IMR-90 (cell line): ENCODE measurements around the gene RYK. TPM values are rescaled to one million over a fixed set of nuclear protein-coding genes. Genes with fewer than 3 reads are reported as not detected.

Experiments
- ATAC-seq: fragments of 200-7000 bp; cut with Tn5 transposase; 2 replicates; pipeline ENCODE4 v1.9.1; 2020; ENCODE audit warnings: low read depth, mild to moderate bottlenecking, moderate library complexity
- BruUV-seq: library from RNA; stranded (reverse); fragments of 400-500 nt; replicated peaks from 2 replicates; lab custom pipeline; 2021; lab: Mats Ljungman, UMichigan
- CTCF ChIA-PET: fragments of 300-600 bp; formaldehyde crosslinking; extraction: SDS; loops from one replicate; lab custom pipeline; 2021; ENCODE audit warnings: antibody characterized with exemption; lab: Yijun Ruan, JAX
- POLR2A ChIA-PET: fragments of 300-600 bp; sonication (Branson Sonifier 250); formaldehyde crosslinking; loops from one replicate; lab custom pipeline; 2022; ENCODE audit warnings: antibody characterized with exemption; ENCODE audit not compliant: unreplicated experiment; lab: Charles Lee
- DNase-seq: peaks from one replicate; pipeline ENCODE4 v3.0.0; 2013
- H2AFZ ChIP-seq: replicated peaks from 2 replicates; pipeline ENCODE3; 2013; ENCODE audit warnings: low read length, mild to moderate bottlenecking; ENCODE audit not compliant: poor library complexity
- H2AK5ac ChIP-seq: 2 replicates; pipeline ENCODE4 v1.6.1; 2013; ENCODE audit warnings: low read depth, low read length, inconsistent platforms
- H2AK9ac ChIP-seq: replicated peaks from 2 replicates; pipeline ENCODE3; 2013; ENCODE audit warnings: mild to moderate bottlenecking, low read depth, low read length, moderate library complexity; ENCODE audit not compliant: poor library complexity
- H2BK120ac ChIP-seq: 2 replicates; pipeline ENCODE4 v1.6.1; 2013; ENCODE audit warnings: low read depth, low read length, inconsistent platforms
- H2BK15ac ChIP-seq: 3 replicates; pipeline ENCODE4 v1.6.1; 2013; ENCODE audit warnings: low read depth, low read length, inconsistent platforms
- H2BK20ac ChIP-seq: 2 replicates; pipeline ENCODE4 v1.6.1; 2013; ENCODE audit warnings: low read depth, mild to moderate bottlenecking, inconsistent platforms, low read length, moderate library complexity
- H2BK5ac ChIP-seq: 2 replicates; pipeline ENCODE4 v1.6.1; 2013; ENCODE audit warnings: mild to moderate bottlenecking, low read depth, low read length, inconsistent platforms; ENCODE audit not compliant: poor library complexity, severe bottlenecking
- H3K14ac ChIP-seq: replicated peaks from 2 replicates; pipeline ENCODE4 v1.6.1; 2013; ENCODE audit warnings: low read depth, low read length, inconsistent platforms
- H3K18ac ChIP-seq: 2 replicates; pipeline ENCODE4 v1.6.1; 2013; ENCODE audit warnings: low read depth, low read length, control low read depth
- H3K23ac ChIP-seq: 2 replicates; pipeline ENCODE4 v1.6.1; 2013; ENCODE audit warnings: low read depth, low read length, inconsistent platforms
- H3K27ac ChIP-seq: 2 replicates; pipeline ENCODE4 v1.5.1; 2013; ENCODE audit warnings: mild to moderate bottlenecking, control low read depth, low read length; ENCODE audit not compliant: insufficient read depth
- H3K27me3 ChIP-seq: 2 replicates; pipeline ENCODE4 v1.6.1; 2013; ENCODE audit warnings: low read length; ENCODE audit not compliant: control insufficient read depth, insufficient read depth
- H3K36me3 ChIP-seq: 2 replicates; pipeline ENCODE4 v1.6.1; 2013; ENCODE audit warnings: low read length, mixed read lengths; ENCODE audit not compliant: control insufficient read depth, insufficient read depth
- H3K4ac ChIP-seq: 2 replicates; pipeline ENCODE4 v1.6.1; 2013; ENCODE audit warnings: low read depth, low read length, inconsistent platforms
- H3K4me1 ChIP-seq: 2 replicates; pipeline ENCODE4 v1.6.1; 2013; ENCODE audit warnings: low read length, mixed read lengths; ENCODE audit not compliant: control insufficient read depth, insufficient read depth
- H3K4me2 ChIP-seq: 2 replicates; pipeline ENCODE4 v1.6.1; 2013; ENCODE audit warnings: low read depth, mild to moderate bottlenecking, control low read depth, low read length, moderate library complexity
- H3K4me3 ChIP-seq: 2 replicates; pipeline ENCODE4 v1.5.1; 2013; ENCODE audit warnings: low read depth, mild to moderate bottlenecking, control low read depth, low read length, moderate library complexity; ENCODE audit not compliant: insufficient read depth
- H3K56ac ChIP-seq: 2 replicates; pipeline ENCODE4 v1.6.1; 2013; ENCODE audit warnings: low read length, inconsistent platforms; ENCODE audit not compliant: insufficient read depth; ENCODE audit errors: extremely low read depth
- H3K79me1 ChIP-seq, 2 experiments: 2 replicates each; pipeline ENCODE4 v1.6.1; 2013; ENCODE audit warnings: low read length in 2 of 2, inconsistent platforms in 1 of 2, low read depth in 1 of 2
- H3K9ac ChIP-seq: 2 replicates; pipeline ENCODE4 v1.6.1; 2013; ENCODE audit warnings: low read depth, low read length, control low read depth
- H3K9me1 ChIP-seq: 2 replicates; pipeline ENCODE4 v1.6.1; 2013; ENCODE audit warnings: low read length, inconsistent platforms; ENCODE audit not compliant: insufficient read depth
- H3K9me3 ChIP-seq: 2 replicates; pipeline ENCODE4 v1.6.1; 2013; ENCODE audit warnings: low read length; ENCODE audit not compliant: control insufficient read depth, insufficient read depth
- H4K20me1 ChIP-seq: 2 replicates; pipeline ENCODE4 v1.6.1; 2013; ENCODE audit warnings: low read length, inconsistent platforms; ENCODE audit not compliant: insufficient read depth
- H4K5ac ChIP-seq: 2 replicates; pipeline ENCODE4 v1.6.1; 2013; ENCODE audit warnings: mild to moderate bottlenecking, low read depth, low read length, control low read depth
- H4K8ac ChIP-seq, 2 experiments: 2 replicates each; pipeline ENCODE4 v1.6.1; 2013; ENCODE audit warnings: low read depth in 2 of 2, low read length in 2 of 2, control low read depth in 1 of 2, inconsistent platforms in 1 of 2
- H4K91ac ChIP-seq: 2 replicates; pipeline ENCODE4 v1.6.1; 2013; ENCODE audit warnings: low read depth, low read length, inconsistent platforms; ENCODE audit not compliant: insufficient read depth
- CEBPB ChIP-seq: IDR thresholded peaks from 2 replicates; pipeline ENCODE4 v1.6.1; 2012; ENCODE audit warnings: low read depth, low read length, improper control_type of control experiment
- CHD1 ChIP-seq: IDR thresholded peaks from 2 replicates; pipeline ENCODE4 v1.6.1; 2012; ENCODE audit warnings: low read depth, low read length, improper control_type of control experiment
- FOS ChIP-seq: fragments of 150-350 bp; IDR thresholded peaks from 2 replicates; pipeline ENCODE4 v1.6.1; 2016; ENCODE audit warnings: low read depth, low read length
- MAFK ChIP-seq: IDR thresholded peaks from 2 replicates; pipeline ENCODE4 v1.6.1; 2012; ENCODE audit warnings: low read depth, low read length, improper control_type of control experiment
- MAZ ChIP-seq: IDR thresholded peaks from 2 replicates; pipeline ENCODE4 v1.6.1; 2012; ENCODE audit warnings: low read depth, mild to moderate bottlenecking, low read length, improper control_type of control experiment, moderate library complexity, borderline replicate concordance
- POLR2A ChIP-seq: IDR thresholded peaks from 2 replicates; pipeline ENCODE4 v1.6.1; 2012; ENCODE audit warnings: mild to moderate bottlenecking, low read depth, low read length
- RAD21 ChIP-seq: IDR thresholded peaks from 2 replicates; pipeline ENCODE4 v1.6.1; 2012; ENCODE audit warnings: low read length, improper control_type of control experiment
- RCOR1 ChIP-seq: IDR thresholded peaks from 2 replicates; pipeline ENCODE4 v1.6.1; 2012; ENCODE audit warnings: mild to moderate bottlenecking, low read length, improper control_type of control experiment; ENCODE audit not compliant: insufficient replicate concordance
- SMC3 ChIP-seq: fragments of 150-350 bp; IDR thresholded peaks from 2 replicates; pipeline ENCODE4 v1.6.1; 2016; ENCODE audit warnings: low read depth, mild to moderate bottlenecking, antibody characterized with exemption, low read length, moderate library complexity
- WGBS, 2 experiments: methylation state at CpG; one replicate each; pipeline versions ENCODE4 v1.1.5 to v1.1.7; 2013; ENCODE audit warnings: missing lambda C conversion rate in 2 of 2; ENCODE audit not compliant: insufficient read length in 1 of 2; ENCODE audit errors: extremely low coverage in 2 of 2; 5-methylcytosine and 5-hydroxymethylcytosine counted together
- dilution Hi-C: fragments of 300-500 bp; cut with HindIII; formaldehyde crosslinking; loops from one replicate; pipeline ENCODE4 v1.14.3; 2018; ENCODE audit warnings: low sequenced_read_pairs; ENCODE audit not compliant: unreplicated experiment
- in situ Hi-C: fragments of 300-500 bp; cut with MboI; formaldehyde crosslinking; loops from 3 replicates; pipeline ENCODE4 v1.14.3; 2019; ENCODE audit warnings: low sequenced_read_pairs, inconsistent platforms, mixed read lengths
- intact Hi-C: fragments of 100-400 bp; cut with micrococcal nuclease; formaldehyde crosslinking; loops from 2 replicates; pipeline ENCODE4 v1.10.0; 2022
- polyA plus RNA-seq, 3 experiments: library from polyadenylated mRNA; depleted of rRNA; stranded (reverse); fragments of >200 nt; gene quantifications; 2 replicates each; pipeline ENCODE4 v1.2.3, GENCODE V29; 2012; ENCODE audit warnings: low replicate concordance in 1 of 3
- total RNA-seq: library from RNA; depleted of rRNA; stranded (reverse); fragments of >200 nt; gene quantifications from 2 replicates; pipeline ENCODE4 v1.2.3, GENCODE V29; 2012
- TF ChIP-seq, protein P1 (sequence below): fragments of 150-350 bp; IDR thresholded peaks from 2 replicates; pipeline ENCODE4 v1.6.1; 2016; ENCODE audit warnings: low read depth, mild to moderate bottlenecking, low read length, moderate library complexity, borderline replicate concordance

The RYK gene
- total and polyA plus RNA-seq, 2 of the 4 experiments (the other 2 are of a cell fraction) = 42.4 to 106 TPM

DNA sequence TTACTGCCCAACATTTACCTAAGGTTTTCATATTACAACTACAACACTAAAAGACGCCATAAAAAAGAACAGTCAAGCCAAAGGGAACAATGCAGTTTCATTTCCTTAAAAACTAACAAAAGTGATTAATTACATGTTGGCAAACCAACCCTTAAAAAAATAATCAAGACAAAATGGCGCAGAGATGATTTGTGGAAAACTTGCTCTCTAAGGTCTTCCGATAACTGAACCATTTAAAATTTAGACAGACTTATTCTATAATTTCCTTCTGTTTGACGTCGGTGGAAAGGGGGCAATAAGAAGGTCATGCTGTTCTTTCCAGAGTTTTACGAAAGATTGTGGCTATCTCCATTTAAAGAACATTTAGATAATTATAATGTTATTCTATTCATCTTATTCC, 87.6 kb downstream of the RYK start:
- in situ Hi-C loops (no loop called here), intact Hi-C loops (no loop called here), dilution Hi-C loops (no loop called here)
- Histone ChIP-seq H2BK5ac (no peak overlapping the region), H2AK9ac (no peak overlapping the region), H3K27me3 (no peaks in the 10 kb centered on the region), H3K18ac (no peak overlapping the region), H4K91ac (no peak overlapping the region), H3K79me1 (peaks cover 10 to 26% of the 10 kb centered on the region in 2 experiments), H3K4me2 (no peak overlapping the region), H2AFZ (no peak overlapping the region), H2BK20ac (no peak overlapping the region), H3K23ac (no peak overlapping the region), H3K4ac (no peak overlapping the region), H3K14ac (no peak overlapping the region), H3K9me1 (peaks cover 3% of the 10 kb centered on the region; the same call in 1 of the 2 replicates), H2BK15ac (no peak overlapping the region), H3K56ac (no peak overlapping the region), H2BK120ac (no peak overlapping the region), H4K20me1 (no peaks in the 10 kb centered on the region), H4K8ac (no peak overlapping the region), H3K27ac (no peak overlapping the region), H3K9me3 (no peaks in the 10 kb centered on the region), H3K4me1 (peaks cover 2% of the 10 kb centered on the region; the same call in 1 of the 2 replicates), H3K9ac (no peak overlapping the region), H3K4me3 (no peak overlapping the region), H3K36me3 (peaks cover 15% of the 10 kb centered on the region), H2AK5ac (no peak overlapping the region), H4K5ac (no peak overlapping the region)
- CTCF ChIA-PET = interaction anchor here (1.6 kb wide), 1 partner anchor 224 kb away, joined by 3 read pairs; no protein-coding TSS in a partner anchor
- POLR2A ChIA-PET = no interaction called here
- BruUV-seq = no TSS peak
- ATAC-seq = no peak
- TF ChIP-seq SMC3 (no peak), MAZ (no peak), CEBPB (no peak), RAD21 (no peak), POLR2A (no peak), CHD1 (no peak), RCOR1 (no peak), FOS (no peak), MAFK (no peak)
- TF ChIP-seq, protein P1, sequence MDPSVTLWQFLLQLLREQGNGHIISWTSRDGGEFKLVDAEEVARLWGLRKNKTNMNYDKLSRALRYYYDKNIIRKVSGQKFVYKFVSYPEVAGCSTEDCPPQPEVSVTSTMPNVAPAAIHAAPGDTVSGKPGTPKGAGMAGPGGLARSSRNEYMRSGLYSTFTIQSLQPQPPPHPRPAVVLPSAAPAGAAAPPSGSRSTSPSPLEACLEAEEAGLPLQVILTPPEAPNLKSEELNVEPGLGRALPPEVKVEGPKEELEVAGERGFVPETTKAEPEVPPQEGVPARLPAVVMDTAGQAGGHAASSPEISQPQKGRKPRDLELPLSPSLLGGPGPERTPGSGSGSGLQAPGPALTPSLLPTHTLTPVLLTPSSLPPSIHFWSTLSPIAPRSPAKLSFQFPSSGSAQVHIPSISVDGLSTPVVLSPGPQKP = no peak
- WGBS, 2 experiments = no CpG with 5 or more reads among the region's 6 CpGs
- DNase-seq = no peak
